Activated CD4-positive, alpha-beta T cell treated with anti-CD3 and anti-CD28 coated beads for 24 hours (primary cell): ENCODE results near the gene MAD1L1.
A peak's percentile ranks its signal among the peaks of the same experiment; 100 is the strongest.

Source experiments
- DNase-seq, 2 donors: peaks; one replicate each; pipeline ENCODE4 v3.0.0-alpha.2; 2020; ENCODE audit warnings: low read depth in 2 of 2

Gene MAD1L1

GRCh38 chr7:2033586-2034135, 199.1 kb downstream of the MAD1L1 start:
- DNase-seq, result no peak

- DNase-seq, result no peak
These were observed 199.8 kb downstream of the MAD1L1 start for GRCh38 chr7:2032876-2033407.

GRCh38 chr7:2032030-2032875, 200.5 kb downstream of the MAD1L1 start:
- DNase-seq, result no peak

- no peak for DNase-seq
These were observed 201.3 kb downstream of the MAD1L1 start for GRCh38 chr7:2031451-2031845.

GRCh38 chr7:2030475-2031450, 202.0 kb downstream of the MAD1L1 start:
- DNase-seq, result no peak

GRCh38 chr7:2029936-2030335, 202.8 kb downstream of the MAD1L1 start:
- DNase-seq, result no peak

- DNase-seq, result no peak
These were observed 203.4 kb downstream of the MAD1L1 start for GRCh38 chr7:2029211-2029905.

- no peak for DNase-seq
These were observed 204.0 kb downstream of the MAD1L1 start for GRCh38 chr7:2028733-2029132.

- no peak for DNase-seq
These were observed 207.6 kb downstream of the MAD1L1 start for GRCh38 chr7:2025188-2025587.

GRCh38 chr7:2024567-2024918, 208.2 kb downstream of the MAD1L1 start:
- DNase-seq, result no peak

- no peak for DNase-seq
These were observed 208.7 kb downstream of the MAD1L1 start for GRCh38 chr7:2023877-2024566.

- DNase-seq, result no peak
These were observed 210.0 kb downstream of the MAD1L1 start for GRCh38 chr7:2022737-2023250.

- DNase-seq, result no peak
These were observed 210.7 kb downstream of the MAD1L1 start for GRCh38 chr7:2022021-2022409.

GRCh38 chr7:2019711-2020511, 212.8 kb downstream of the MAD1L1 start:
- DNase-seq, result peak in 1 of 2 donors; percentile 21

GRCh38 chr7:2019461-2019710, 213.4 kb downstream of the MAD1L1 start:
- no peak for DNase-seq

- DNase-seq, result no peak
These were observed 213.9 kb downstream of the MAD1L1 start for GRCh38 chr7:2018569-2019460.

- DNase-seq, result no peak
These were observed 214.7 kb downstream of the MAD1L1 start for GRCh38 chr7:2017914-2018568.

GRCh38 chr7:2017481-2017891, 215.3 kb downstream of the MAD1L1 start:
- DNase-seq, result no peak
